Right lobe of liver (tissue), 6 donors: Measurements from ENCODE around the gene HEXD. TPM values are rescaled to one million over a fixed set of nuclear protein-coding genes. Genes with fewer than 3 reads are reported as not detected.

Experiments
- ATAC-seq, 4 donors: fragments of 200-7000 bp; cut with Tn5 transposase; one replicate each; pipeline ENCODE4 v1.9.1; 2020; ENCODE audit warnings: mild to moderate bottlenecking in 4 of 4, moderate library complexity in 4 of 4
- DNase-seq, 3 donors: peaks; one replicate each; pipeline ENCODE4 v3.0.0-alpha.2; 2020
- H3K27ac ChIP-seq, 3 donors: fragments of 200-600 bp; one replicate each; pipeline ENCODE4 v1.8.0; 2022
- H3K27me3 ChIP-seq, 2 donors: fragments of 200-600 bp; one replicate each; pipeline ENCODE4 v1.8.0; 2022
- H3K36me3 ChIP-seq, 4 donors: fragments of 200-600 bp; sonication (generic) in 1 of 4; one replicate each; pipeline versions ENCODE4 v1.5.1 to v1.8.0; 2017 to 2022; ENCODE audit warnings: control low read depth in 1 of 4
- H3K4me1 ChIP-seq, 4 donors: fragments of 200-600 bp; sonication (generic) in 1 of 4; one replicate each; pipeline versions ENCODE4 v1.5.1 to v1.8.0; 2017 to 2022; ENCODE audit warnings: control low read depth in 1 of 4
- H3K4me3 ChIP-seq, 3 donors: fragments of 200-600 bp; one replicate each; pipeline ENCODE4 v1.8.0; 2022
- H3K9me3 ChIP-seq, 4 donors: fragments of 200-600 bp; sonication (generic) in 1 of 4; one replicate each; pipeline versions ENCODE4 v1.5.1 to v1.8.0; 2017 to 2022; ENCODE audit warnings: control low read depth in 1 of 4
- POLR2A ChIP-seq: fragments of 450-650 bp; IDR thresholded peaks from one replicate; pipeline ENCODE4 v1.6.1; 2017; ENCODE audit warnings: antibody characterized with exemption, mild to moderate bottlenecking
- WGBS: methylation state at CpG from one replicate; pipeline ENCODE4 v1.1.6; 2018; ENCODE audit warnings: low coverage, low lambda C conversion rate; ENCODE audit not compliant: insufficient coverage; ENCODE audit errors: missing lambda C conversion rate; 5-methylcytosine and 5-hydroxymethylcytosine counted together
- intact Hi-C, 2 donors: fragments of 100-400 bp; cut with DNase I; formaldehyde crosslinking; loops; one replicate each; pipeline versions ENCODE4 v1.11.2 to v1.14.1; 2022
- total RNA-seq, 6 experiments: library from RNA; depleted of rRNA in 2 of 6; stranded (reverse); fragments of >200 nt in 2 of 6; fragmentation: NEBNext Ultra II Directional in 3 of 6; extraction: Animal tissue kit (Norgen Biotek cat#: 25700) in 3 of 6; gene quantifications; one replicate each; pipeline versions ENCODE4 v1.1.0 to v1.2.4, GENCODE V29; 2016 to 2023
- TF ChIP-seq, protein P1 (sequence below), 4 donors: fragments of 200-600 bp in 3 of 4; fragments of 450-650 bp in 1 of 4; IDR thresholded peaks; one replicate each; pipeline versions ENCODE4 v1.5.1 to v1.8.0; 2016 to 2022; ENCODE audit warnings: antibody characterized with exemption in 4 of 4, mild to moderate bottlenecking in 2 of 4
- donor health status: DM: no; HTN: yes; CAD: no.
- donor health status: DM: no; HTN: no; CAD: no.
- donor health status: DM: no; HTN: no; CAD: no.
- donor health status: DM: no; HTN: yes; CAD: no.
- donor health status: DM: no; HTN: yes; CAD: no.

HEXD gene
- total RNA-seq, 6 experiments from 2014 or later: 9.6 to 30.4 (median 20.2) TPM

DNA sequence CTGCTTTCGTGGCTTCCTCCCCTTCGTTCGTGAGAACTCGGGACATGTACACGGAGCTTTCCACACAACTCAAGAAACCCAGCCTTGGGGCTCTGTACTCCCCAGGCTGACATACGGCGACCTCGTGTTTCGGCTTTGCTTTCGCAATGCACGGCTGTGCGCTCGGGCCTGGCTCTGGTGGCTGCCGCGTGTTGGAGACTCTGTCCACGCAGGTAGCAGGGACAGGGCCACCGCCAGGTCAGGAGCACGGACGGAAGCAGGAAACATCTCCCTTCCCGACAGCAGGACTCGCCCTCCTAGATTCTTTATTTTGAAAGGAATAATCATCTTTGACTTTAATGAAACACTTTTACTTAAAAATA, 29.2 kb upstream of the HEXD start:
- no peak for DNase-seq
- TF ChIP-seq, protein P1, sequence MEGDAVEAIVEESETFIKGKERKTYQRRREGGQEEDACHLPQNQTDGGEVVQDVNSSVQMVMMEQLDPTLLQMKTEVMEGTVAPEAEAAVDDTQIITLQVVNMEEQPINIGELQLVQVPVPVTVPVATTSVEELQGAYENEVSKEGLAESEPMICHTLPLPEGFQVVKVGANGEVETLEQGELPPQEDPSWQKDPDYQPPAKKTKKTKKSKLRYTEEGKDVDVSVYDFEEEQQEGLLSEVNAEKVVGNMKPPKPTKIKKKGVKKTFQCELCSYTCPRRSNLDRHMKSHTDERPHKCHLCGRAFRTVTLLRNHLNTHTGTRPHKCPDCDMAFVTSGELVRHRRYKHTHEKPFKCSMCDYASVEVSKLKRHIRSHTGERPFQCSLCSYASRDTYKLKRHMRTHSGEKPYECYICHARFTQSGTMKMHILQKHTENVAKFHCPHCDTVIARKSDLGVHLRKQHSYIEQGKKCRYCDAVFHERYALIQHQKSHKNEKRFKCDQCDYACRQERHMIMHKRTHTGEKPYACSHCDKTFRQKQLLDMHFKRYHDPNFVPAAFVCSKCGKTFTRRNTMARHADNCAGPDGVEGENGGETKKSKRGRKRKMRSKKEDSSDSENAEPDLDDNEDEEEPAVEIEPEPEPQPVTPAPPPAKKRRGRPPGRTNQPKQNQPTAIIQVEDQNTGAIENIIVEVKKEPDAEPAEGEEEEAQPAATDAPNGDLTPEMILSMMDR (IDR thresholded peaks at IDR 0.05): no peak
- no peak for TF ChIP-seq POLR2A
- Histone ChIP-seq H3K9me3 (no peaks in the 10 kb centered on the region), H3K27ac (no peak overlapping the region), H3K4me1 (peaks cover 0 to 17% (median 5%) of the 10 kb centered on the region in 4 donors), H3K36me3 (no peaks in the 10 kb centered on the region), H3K4me3 (no peak overlapping the region), H3K27me3 (no peaks in the 10 kb centered on the region)
- peak in 1 of 4 donors; percentile 45 for ATAC-seq
- intact Hi-C loops: no loop called here
- WGBS: 55% methylated on average over 5 of the region's 21 CpGs

DNA sequence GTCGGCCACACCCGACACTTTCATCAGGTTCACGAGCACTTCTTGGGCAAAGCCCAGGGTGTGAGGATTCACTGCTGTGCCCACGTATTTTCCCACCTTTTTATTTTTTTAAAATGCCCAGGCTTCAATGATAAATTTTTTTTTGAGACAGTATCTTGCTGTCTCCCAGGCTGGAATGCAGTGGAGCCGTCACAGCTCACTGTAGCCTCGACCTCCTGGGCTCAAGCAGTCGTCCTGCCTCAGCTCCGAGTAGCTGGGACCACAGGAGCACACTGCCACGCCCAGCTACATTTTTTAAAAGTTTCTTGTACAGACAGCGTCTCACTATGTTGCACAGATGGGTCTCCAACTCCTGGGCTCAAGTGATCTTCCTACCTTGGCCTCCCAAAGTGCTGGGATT, 28.8 kb upstream of the HEXD start:
- WGBS: 81% methylated on average over 9 of the region's 10 CpGs

DNA sequence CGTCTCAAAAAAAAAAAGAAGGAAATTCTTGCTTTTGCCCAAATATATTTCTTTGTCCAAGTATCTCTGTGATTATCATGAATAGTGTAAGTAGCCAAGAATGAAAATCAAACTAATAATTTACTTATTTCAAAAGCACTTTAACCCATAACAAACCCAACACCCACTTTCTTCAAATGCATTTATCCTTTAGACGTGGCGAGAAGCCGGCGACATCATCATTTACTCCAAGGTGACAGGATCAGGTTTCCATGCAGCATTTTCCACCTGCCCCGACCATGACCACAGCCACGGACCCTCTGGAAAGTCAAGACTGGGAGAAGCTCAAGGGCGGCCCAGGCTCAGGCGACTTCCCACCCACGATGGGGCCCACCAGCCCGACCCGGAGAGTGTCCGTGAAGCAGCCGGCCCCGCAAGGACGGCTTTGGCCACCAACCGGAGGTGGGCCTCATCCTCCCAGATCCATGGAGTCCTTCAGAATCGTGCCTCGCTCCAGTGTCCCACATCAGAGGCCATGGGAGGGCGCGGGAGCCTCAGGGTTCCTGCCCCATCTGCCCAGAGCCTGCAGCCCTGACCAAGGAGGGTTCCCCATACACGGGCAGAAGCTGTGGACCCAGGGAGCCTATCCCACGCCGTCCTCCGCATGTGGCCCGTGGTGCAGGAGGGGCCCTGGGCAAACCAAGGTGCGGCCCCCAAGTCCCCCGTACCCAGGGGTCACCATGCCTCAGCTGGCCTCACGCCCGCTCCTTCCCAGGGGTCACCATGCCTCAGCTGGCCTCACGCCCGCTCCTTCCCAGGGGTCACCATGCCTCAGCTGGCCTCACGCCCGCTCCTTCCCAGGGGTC, 27.9 kb upstream of the HEXD start:
- Histone ChIP-seq H3K27me3 (no peaks in the 10 kb centered on the region), H3K27ac (no peak overlapping the region), H3K4me1 (peaks cover 0 to 3% (median 0%) of the 10 kb centered on the region in 4 donors), H3K9me3 (no peaks in the 10 kb centered on the region), H3K36me3 (no peaks in the 10 kb centered on the region), H3K4me3 (no peak overlapping the region)
- ATAC-seq (no peak), DNase-seq (no peak)
- 95% methylated on average over 7 of the region's 34 CpGs for WGBS
- intact Hi-C loops: no loop called here
- TF ChIP-seq, protein P1 (IDR thresholded peaks at IDR 0.05): no peak
- no peak for TF ChIP-seq POLR2A

More for the DNA sequence above, 28.8 kb upstream of the HEXD start:
- no peak overlapping the region for H3K4me3 ChIP-seq
- H3K36me3 ChIP-seq: no peaks in the 10 kb centered on the region
- H3K27me3 ChIP-seq: no peaks in the 10 kb centered on the region
- ATAC-seq: no peak
- H3K4me1 ChIP-seq: peaks cover 0 to 12% (median 2%) of the 10 kb centered on the region in 4 donors
- H3K9me3 ChIP-seq: no peaks in the 10 kb centered on the region
- no peak overlapping the region for H3K27ac ChIP-seq
- DNase-seq: no peak
- no peak for TF ChIP-seq POLR2A
- TF ChIP-seq, protein P1 (IDR thresholded peaks at IDR 0.05): no peak
- intact Hi-C loops: no loop called here

DNA sequence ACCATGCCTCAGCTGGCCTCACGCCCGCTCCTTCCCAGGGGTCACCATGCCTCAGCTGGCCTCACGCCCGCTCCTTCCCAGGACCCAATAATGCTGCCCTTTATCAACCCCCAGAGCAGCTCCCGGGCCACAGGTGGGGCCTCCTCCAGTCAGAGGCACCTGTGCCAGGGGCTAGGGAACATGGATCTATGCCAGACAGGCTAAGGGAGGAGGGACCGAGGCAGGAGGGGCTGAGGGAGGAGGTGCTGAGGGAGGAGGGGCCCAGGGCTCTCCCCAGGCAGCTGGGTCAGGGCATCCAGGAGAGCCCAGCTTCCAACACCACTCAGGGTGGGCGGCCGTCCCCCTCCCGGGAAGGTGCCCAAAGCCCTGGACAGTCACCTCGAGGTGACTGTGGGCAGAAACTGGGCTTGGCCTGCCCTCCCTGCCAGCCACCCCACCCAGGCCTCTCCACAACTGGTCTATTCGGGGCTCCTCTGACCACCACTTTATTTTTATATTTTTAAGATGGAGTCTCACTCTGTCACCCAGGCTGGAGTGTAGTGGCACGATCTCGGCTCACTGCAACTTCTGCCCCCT, 27.2 kb upstream of the HEXD start:
- Histone ChIP-seq H3K4me3 (no peak overlapping the region), H3K4me1 (no peaks in the 10 kb centered on the region), H3K9me3 (no peaks in the 10 kb centered on the region), H3K36me3 (no peaks in the 10 kb centered on the region), H3K27me3 (no peaks in the 10 kb centered on the region), H3K27ac (no peak overlapping the region)
- WGBS: 89% methylated on average over 2 of the region's 13 CpGs
- TF ChIP-seq, protein P1 (IDR thresholded peaks at IDR 0.05): no peak
- TF ChIP-seq POLR2A: no peak
- intact Hi-C loops: no loop called here
- ATAC-seq: no peak
- no peak for DNase-seq
